ENCODE data around the gene ASIC3.

Gene ASIC3

GRCh38 chr7:151056666-151057505 lies 8.6 kb downstream of the ASIC3 start:
- DNase-seq (ENCODE audit: low spot score), result no peak

DNA sequence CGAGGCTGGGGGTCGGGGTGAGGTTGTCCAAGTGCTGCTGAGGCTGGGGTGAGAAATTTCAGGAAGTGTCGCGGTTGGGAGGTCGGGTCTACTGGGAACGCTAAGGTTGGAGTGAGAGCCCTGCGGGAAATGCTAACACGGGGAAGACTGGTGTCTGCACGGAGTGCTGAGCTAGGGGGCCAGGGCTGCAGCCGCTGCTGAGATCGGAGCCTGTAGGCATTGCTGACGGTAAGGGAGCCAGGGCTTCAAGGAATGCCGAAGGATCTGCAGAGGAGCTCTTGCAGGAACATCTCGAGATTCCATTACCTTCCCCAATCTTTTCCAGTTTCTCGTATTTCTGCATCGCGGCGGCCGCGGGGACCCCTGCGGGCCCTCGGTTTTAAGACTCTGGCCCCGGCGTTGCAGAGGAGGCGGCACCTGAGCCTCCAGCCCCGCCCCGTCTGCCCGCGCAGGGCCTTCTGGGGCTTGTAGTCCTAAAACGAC lies 9.2 kb downstream of the ASIC3 start, which contains the start of gene CDK5:
Gene CDK5, minus strand, starts transcription at position 392 of the 483 bp plus-strand sequence. Its CDS starts 49 bp downstream, at position 343.
- DNase-seq (ENCODE audit: low spot score), result no peak

- peak; percentile 95 for DNase-seq (ENCODE audit: low spot score)
Observed at GRCh38 chr7:151057989-151058780, 9.9 kb downstream of the ASIC3 start.

- no peak for DNase-seq (ENCODE audit: low spot score)
Observed at GRCh38 chr7:151058781-151059366, 10.5 kb downstream of the ASIC3 start.

DNA sequence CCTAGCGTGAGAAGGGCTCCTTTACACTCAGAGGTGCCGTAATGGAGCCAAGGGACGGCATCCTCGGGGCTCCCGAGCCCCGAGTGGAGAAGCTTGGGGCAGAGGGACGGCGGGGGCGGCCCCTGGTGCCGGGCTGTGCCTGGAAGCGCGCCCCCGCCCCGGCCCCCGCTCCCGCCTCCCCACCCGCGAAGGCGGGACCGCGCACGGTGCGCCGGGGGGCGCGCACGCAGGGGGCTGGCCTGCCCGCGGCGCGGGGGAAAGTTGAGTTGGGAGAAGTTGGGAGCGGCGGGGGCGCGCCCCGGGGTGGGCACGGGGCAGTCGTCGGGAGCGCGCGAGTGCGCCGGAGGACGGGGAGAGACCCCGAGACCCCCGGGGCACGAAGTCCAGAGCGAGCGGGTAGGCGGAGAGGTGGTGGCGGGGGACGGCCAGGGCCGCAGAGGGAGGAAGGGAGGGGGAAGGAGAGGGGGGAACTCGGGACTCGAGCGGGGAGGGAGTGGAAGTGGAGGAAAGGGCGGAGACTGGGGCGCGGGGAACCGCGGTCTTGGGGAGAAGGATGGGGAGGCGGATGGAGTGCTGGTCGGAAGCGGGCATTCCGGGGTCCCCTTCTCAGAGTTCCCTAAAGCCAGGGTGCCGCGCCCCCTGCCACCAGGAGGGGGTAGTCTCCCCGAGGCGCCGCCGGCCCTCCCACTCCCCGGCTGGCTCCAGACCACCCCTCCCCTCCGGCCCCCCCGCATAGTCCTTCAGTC lies 11.2 kb downstream of the ASIC3 start, which contains the start of gene SLC4A2:
Gene SLC4A2, plus strand, starts transcription at position 223 of the 746 bp plus-strand sequence. CDS start 2,399 bp downstream, outside the sequence.
- DNase-seq (ENCODE audit: low spot score), result peak; percentile 90

DNA sequence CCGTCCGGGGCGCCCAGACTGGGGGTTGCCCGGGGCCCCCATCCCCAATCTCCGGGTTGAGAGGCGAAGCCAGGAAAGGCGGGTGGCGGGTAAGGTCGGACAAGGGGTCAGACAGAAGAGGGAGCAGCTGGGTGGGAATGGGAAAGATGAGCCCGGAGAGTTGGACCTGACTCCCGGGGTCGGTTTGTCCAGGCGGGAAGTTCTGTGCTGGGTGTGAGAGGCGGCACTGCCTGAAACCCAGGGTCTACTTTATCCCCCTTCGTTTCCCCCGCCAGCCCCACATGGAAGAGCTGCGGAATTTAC lies 11.7 kb downstream of the ASIC3 start:
- DNase-seq (ENCODE audit: low spot score), result no peak

GRCh38 chr7:151060416-151061212 lies 12.3 kb downstream of the ASIC3 start:
- DNase-seq (ENCODE audit: low spot score), result peak; percentile 68

- DNase-seq (ENCODE audit: low spot score), result peak; percentile 81
Observed at GRCh38 chr7:151061213-151062110, 13.1 kb downstream of the ASIC3 start.

DNA sequence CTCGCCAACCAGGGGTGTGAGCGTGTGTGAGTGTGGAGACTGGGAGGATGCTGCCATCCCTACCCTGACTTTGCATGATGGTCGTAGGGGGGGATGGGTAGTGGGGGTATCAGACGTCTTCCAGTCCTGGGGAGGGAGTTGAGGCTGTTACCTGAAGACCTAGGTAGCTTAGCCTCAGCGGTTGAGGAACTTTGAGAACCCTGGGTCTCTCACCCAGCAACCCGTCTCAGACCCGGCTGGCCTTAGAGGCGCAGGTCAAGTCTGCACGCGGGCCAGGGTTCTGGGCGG lies 13.7 kb downstream of the ASIC3 start:
- DNase-seq (ENCODE audit: low spot score), result no peak

- peak; percentile 92 for DNase-seq (ENCODE audit: low spot score)
Observed at GRCh38 chr7:151062399-151063211, 14.3 kb downstream of the ASIC3 start.

DNA sequence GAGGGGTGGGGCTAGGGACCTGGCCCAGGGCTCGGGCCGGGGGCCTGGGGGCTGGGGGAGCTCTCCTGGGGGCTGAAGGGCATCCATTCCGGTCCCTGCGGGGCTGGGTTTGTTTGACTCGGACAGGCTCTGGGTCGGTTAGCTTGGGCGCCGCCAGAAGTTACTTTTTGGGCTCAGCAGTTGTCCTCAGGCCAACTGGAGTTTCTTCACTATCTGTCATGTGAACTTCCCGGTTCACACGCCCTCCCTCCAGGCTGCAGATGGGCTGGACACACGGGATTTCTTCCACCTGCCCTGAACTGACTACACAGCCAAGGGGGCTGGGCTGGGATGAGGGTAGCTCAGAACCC lies 14.9 kb downstream of the ASIC3 start:
- no peak for DNase-seq (ENCODE audit: low spot score)

GRCh38 chr7:151064454-151064853 lies 16.1 kb downstream of the ASIC3 start:
- no peak for DNase-seq (ENCODE audit: low spot score)

DNA sequence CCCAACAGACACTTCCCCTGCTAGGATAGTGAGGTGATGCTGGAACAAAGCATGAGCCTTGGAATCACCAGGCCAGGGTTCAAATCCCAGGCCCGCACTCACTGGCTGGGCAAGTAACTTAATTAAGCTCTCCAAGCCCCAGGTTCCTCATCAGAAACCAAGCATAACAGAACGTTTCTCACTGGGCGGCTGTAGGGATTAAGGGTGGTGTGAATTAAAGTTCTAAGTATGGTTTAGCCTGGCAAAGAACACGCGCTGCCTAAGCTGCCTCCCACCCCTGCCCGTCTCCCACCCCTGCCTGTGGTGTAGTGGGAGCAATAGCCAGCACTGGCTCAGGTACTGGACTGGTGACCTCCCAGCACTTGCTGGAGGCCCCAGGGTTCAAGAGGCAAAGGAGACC lies 16.7 kb downstream of the ASIC3 start:
- DNase-seq (ENCODE audit: low spot score), result no peak

- DNase-seq (ENCODE audit: low spot score), result no peak
Observed at GRCh38 chr7:151065516-151065915, 17.2 kb downstream of the ASIC3 start.

DNA sequence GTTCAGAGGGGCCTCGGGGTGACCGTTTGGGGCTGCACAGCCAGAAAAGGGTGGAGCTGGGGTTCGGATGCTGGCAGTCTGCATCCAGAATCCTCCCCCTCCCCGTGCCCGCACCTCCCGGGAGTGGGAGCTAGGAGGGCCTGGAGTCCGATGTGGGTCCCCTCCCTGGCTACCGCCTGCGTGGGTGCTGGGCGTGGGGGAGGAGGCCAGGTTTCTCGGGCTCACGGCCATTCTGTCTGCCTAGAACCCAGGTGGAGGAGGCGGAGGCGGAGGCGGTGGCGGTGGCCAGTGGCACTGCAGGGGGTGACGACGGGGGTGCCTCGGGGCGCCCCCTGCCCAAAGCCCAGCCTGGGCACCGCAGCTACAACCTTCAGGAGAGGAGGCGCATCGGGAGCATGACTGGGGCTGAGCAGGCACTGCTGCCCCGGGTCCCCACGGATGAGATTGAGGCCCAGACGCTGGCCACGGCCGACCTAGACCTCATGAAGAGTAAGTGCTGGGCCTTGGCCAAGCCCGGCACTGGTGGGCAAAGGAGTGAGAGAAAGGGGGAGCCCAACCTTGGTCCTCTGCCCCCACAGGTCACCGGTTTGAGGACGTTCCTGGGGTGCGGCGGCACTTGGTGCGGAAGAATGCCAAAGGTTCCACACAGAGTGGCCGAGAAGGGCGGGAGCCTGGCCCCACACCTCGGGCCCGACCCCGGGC lies 18.1 kb downstream of the ASIC3 start:
- DNase-seq (ENCODE audit: low spot score), result no peak

- DNase-seq (ENCODE audit: low spot score), result no peak
Observed at GRCh38 chr7:151068069-151068773, 19.9 kb downstream of the ASIC3 start.

GRCh38 chr7:151069841-151070573 lies 21.7 kb downstream of the ASIC3 start:
- no peak for DNase-seq (ENCODE audit: low spot score)
